Measurements from ENCODE around the gene KCNK1. TPM values are rescaled to one million over a fixed set of nuclear protein-coding genes. Genes with fewer than 3 reads are reported as not detected.

The KCNK1 gene
- total RNA-seq, 2 experiments from 2014 or later: not detected

DNA sequence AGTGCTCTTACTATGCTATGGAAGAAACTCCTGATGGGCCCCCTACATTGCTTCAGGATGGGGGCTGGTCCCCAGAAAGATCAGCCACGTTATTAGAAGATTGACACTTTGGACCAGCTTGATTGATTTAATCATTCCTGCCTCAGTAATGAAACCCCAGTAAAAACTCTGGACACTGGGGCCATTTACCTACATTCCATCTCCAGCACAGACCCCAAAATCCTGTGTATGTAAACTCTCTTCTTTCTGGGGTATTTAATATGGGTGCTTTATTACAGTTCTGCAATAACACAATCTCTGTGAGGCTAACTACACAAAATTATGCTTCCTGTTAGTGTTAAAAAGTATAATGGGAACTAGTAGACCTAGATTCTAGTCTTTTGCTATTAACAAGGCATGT lies 96.6 kb downstream of the KCNK1 start:
- ChIA-PET POLR2A (no interaction called here), CTCF (no interaction called here)
- no peak for DNase-seq
- no peaks in the 10 kb centered on the region for H3K36me3 Mint-ChIP-seq (ENCODE audit: low read depth)
- ATAC-seq: no peak
- no peaks in the 10 kb centered on the region for H3K4me1 Mint-ChIP-seq (ENCODE audit: low read depth)
- peaks cover 1% of the 10 kb centered on the region for H3K27me3 Mint-ChIP-seq
- no peak overlapping the region for H3K4me3 Mint-ChIP-seq
- H3K27ac Mint-ChIP-seq: no peak overlapping the region
- intact Hi-C loops (cut with micrococcal nuclease): no loop called here
- H3K9me3 Mint-ChIP-seq: no peaks in the 10 kb centered on the region
- TF ChIP-seq, protein P1, sequence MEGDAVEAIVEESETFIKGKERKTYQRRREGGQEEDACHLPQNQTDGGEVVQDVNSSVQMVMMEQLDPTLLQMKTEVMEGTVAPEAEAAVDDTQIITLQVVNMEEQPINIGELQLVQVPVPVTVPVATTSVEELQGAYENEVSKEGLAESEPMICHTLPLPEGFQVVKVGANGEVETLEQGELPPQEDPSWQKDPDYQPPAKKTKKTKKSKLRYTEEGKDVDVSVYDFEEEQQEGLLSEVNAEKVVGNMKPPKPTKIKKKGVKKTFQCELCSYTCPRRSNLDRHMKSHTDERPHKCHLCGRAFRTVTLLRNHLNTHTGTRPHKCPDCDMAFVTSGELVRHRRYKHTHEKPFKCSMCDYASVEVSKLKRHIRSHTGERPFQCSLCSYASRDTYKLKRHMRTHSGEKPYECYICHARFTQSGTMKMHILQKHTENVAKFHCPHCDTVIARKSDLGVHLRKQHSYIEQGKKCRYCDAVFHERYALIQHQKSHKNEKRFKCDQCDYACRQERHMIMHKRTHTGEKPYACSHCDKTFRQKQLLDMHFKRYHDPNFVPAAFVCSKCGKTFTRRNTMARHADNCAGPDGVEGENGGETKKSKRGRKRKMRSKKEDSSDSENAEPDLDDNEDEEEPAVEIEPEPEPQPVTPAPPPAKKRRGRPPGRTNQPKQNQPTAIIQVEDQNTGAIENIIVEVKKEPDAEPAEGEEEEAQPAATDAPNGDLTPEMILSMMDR (IDR thresholded peaks at IDR 0.05): no peak

DNA sequence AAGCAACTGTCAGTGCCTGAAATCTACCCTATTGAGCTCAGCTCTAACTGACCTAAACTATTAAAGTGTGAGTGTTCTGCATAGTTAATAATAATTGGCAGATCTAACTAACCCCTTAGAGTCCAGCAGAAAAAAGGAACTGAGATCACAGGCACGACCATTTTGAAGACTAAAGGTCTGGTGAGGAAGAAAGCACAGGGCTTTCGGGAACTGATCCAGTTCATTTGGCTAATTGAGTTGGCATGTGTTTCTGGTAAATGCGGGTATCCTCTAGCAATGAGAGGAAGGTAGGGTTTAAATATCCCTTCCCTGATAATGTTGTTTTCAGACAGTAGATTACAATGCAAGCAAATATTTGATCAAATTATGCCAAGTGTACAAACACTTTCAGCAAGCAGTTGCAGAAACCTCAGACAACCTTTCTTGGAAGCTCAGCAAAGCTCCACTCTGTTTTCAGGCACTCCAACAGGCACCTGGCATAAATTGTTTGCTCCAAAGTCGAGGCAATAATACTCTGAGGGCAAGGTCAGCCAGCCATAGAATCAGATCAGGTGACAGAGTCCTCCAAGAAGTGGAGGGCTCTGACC lies 100.8 kb downstream of the KCNK1 start:
- H3K4me1 Mint-ChIP-seq (ENCODE audit: low read depth): no peaks in the 10 kb centered on the region
- no peak overlapping the region for H3K4me3 Mint-ChIP-seq
- ChIA-PET CTCF (interaction anchor here (0.9 kb wide), 1 partner anchor 14 kb away, joined by 3 read pairs; no protein-coding TSS in a partner anchor), POLR2A (interaction anchor here (1.0 kb wide), 1 partner anchor 167 kb away, joined by 3 read pairs; no protein-coding TSS in a partner anchor)
- H3K27me3 Mint-ChIP-seq: peaks cover 1% of the 10 kb centered on the region
- no peaks in the 10 kb centered on the region for H3K9me3 Mint-ChIP-seq
- TF ChIP-seq, protein P1 (IDR thresholded peaks at IDR 0.05): no peak
- DNase-seq: no peak
- intact Hi-C loops (cut with micrococcal nuclease): no loop called here
- H3K27ac Mint-ChIP-seq: no peak overlapping the region
- no peaks in the 10 kb centered on the region for H3K36me3 Mint-ChIP-seq (ENCODE audit: low read depth)
- ATAC-seq: no peak

DNA sequence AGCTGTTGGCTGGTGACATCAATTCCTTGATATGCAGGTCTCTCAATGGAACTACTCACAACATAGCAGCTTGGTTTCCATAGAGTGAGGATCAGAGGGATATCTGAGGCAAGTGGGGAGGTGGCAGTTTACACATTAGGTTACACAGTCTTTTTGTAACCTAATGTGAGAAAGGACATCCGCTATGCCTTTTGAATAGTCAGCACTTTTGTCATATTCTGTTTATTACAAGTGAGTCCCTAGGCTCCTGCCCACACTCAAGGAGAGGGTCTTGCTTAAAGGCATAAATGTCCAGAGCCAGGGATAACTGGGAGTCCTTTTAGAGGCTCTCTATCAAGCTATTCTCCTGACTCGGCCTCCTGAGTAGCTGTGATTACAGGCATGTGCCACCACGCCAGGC lies 104.2 kb downstream of the KCNK1 start:
- CTCF ChIA-PET: no interaction called here
- DNase-seq (no peak), ATAC-seq (no peak)
- no peaks in the 10 kb centered on the region for H3K4me1 Mint-ChIP-seq (ENCODE audit: low read depth)
- intact Hi-C loops (cut with micrococcal nuclease): no loop called here
- no peak overlapping the region for H3K4me3 Mint-ChIP-seq
- POLR2A ChIA-PET: no interaction called here
- H3K9me3 Mint-ChIP-seq: no peaks in the 10 kb centered on the region
- H3K27me3 Mint-ChIP-seq: peaks cover 6% of the 10 kb centered on the region
- no peaks in the 10 kb centered on the region for H3K36me3 Mint-ChIP-seq (ENCODE audit: low read depth)
- TF ChIP-seq, protein P1 (IDR thresholded peaks at IDR 0.05): no peak
- H3K27ac Mint-ChIP-seq: no peak overlapping the region

DNA sequence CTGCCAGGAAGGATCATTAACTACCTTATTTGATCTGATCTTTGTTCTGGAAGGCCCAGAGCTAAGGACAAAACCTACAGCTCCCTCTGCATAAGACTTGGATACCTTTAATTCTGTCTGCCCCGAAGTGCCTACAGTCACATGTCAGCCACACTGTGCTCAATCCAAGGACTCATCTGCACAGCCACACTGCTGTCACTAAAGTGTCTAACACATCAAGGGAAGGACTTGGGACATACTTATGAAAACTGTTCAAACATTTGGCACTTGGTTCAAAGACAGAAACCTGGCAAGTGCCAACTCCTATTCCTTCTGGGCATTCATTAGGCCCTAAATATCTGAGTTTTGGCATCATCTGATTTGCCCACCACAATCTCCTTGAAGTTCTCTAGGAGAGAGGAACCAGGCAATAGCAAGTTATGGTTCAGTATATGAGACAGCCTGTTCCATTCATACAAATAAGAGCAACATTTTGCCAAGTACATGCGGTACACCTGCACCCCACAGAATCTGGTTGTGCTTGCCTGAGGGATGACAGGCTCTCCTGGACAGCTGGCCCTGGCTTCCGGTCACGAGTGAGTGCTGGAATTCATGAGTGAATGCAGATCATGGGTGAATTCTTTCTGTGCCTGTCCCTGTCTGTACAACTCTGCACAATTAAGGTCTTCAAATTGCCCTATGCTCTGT lies 105.9 kb downstream of the KCNK1 start:
- no peaks in the 10 kb centered on the region for H3K4me1 Mint-ChIP-seq (ENCODE audit: low read depth)
- TF ChIP-seq, protein P1 (IDR thresholded peaks at IDR 0.05): no peak
- H3K36me3 Mint-ChIP-seq (ENCODE audit: low read depth): no peaks in the 10 kb centered on the region
- no peak for ATAC-seq
- ChIA-PET POLR2A (no interaction called here), CTCF (no interaction called here)
- intact Hi-C loops (cut with micrococcal nuclease): no loop called here
- peaks cover 6% of the 10 kb centered on the region for H3K27me3 Mint-ChIP-seq
- no peak overlapping the region for H3K27ac Mint-ChIP-seq
- no peak overlapping the region for H3K4me3 Mint-ChIP-seq
- H3K9me3 Mint-ChIP-seq: no peaks in the 10 kb centered on the region
- no peak for DNase-seq

DNA sequence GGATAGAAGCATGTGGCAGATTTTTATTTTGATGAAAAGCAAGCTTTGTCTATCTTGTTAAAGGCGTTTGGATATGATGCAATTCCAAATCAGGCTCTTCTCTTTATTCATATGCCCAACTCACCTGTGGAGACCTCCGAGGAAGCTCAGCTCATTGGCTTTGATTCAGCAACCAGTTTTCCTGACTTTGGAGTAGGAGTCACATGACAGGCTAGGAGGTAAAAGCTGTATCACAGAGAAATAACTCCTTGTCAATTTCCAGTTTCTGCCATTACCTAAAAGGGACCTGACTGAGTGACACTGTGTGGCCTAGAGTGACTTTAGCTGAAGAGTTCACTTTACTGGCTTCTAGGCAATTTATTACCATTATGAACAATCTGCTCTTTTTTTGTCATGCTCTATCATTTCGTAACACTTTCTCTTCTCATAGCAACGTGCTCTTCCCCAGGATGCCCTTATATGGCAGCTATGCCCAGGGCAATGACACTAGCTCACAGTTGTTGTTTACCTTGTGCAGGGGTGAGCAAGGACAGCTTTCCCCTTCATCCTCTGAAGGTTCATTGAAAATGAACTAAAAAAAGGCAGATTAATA lies 107.2 kb downstream of the KCNK1 start:
- Mint-ChIP-seq H3K4me1 (ENCODE audit: low read depth) (no peaks in the 10 kb centered on the region), H3K36me3 (ENCODE audit: low read depth) (no peaks in the 10 kb centered on the region), H3K9me3 (no peaks in the 10 kb centered on the region), H3K4me3 (no peak overlapping the region), H3K27me3 (peaks cover 6% of the 10 kb centered on the region), H3K27ac (no peak overlapping the region)
- TF ChIP-seq, protein P1 (IDR thresholded peaks at IDR 0.05): no peak
- ChIA-PET POLR2A (no interaction called here), CTCF (no interaction called here)
- intact Hi-C loops (cut with micrococcal nuclease): no loop called here
- no peak for DNase-seq
- ATAC-seq: no peak

Measured in activated CD8-positive, alpha-beta T cell treated with anti-CD3 and anti-CD28 coated beads for 36 hours (primary cell).